ENCODE data around the gene KRTAP12-4.

DNA sequence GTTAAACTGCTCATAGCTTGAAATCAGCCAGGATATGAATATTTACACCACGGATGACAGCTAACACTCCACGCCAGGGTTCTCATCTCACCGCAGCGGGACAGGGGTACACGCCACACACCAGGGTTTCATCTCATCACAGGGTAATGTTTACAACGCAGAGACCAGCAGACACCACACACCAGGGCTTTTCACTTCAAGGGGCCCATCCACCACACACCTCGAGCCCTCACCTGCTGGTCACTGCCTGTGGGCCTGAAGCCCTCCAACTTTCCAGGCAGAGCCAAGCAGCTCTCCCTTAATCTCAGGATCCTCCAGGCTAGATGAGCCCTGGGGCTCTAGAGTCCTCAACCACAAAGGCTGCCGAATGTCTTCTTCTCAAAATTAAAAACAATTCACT lies 41.2 kb upstream of the KRTAP12-4 start:
- TF ChIP-seq ZNF274 (IDR thresholded peaks at IDR 0.05; ENCODE audit: low read depth, low read length) (no peak), SUZ12 (IDR thresholded peaks at IDR 0.05; ENCODE audit: extremely low read depth, insufficient read depth, insufficient read length) (no peak)
